HepG2 (cell line): ENCODE measurements around the gene CMPK1. TPM values are rescaled to one million over a fixed set of nuclear protein-coding genes. Genes with fewer than 3 reads are reported as not detected.

Source experiments
- GZF1 ChIP-seq: sonication (generic); formaldehyde crosslinking; IDR thresholded peaks from 2 replicates; pipeline ENCODE4 v1.5.1; 2020; ENCODE audit warnings: mild to moderate bottlenecking, missing genetic modification reagents
- MAFF ChIP-seq: IDR thresholded peaks from 2 replicates; pipeline ENCODE4 v1.6.1; 2011; ENCODE audit warnings: low read depth, low read length, improper control_type of control experiment
- MED1 ChIP-seq: sonication (generic); formaldehyde crosslinking; IDR thresholded peaks from 2 replicates; pipeline ENCODE4 v1.4.0; 2020; ENCODE audit warnings: missing genetic modification reagents
- NFIC ChIP-seq: IDR thresholded peaks from 2 replicates; pipeline ENCODE4 v1.6.1; 2012; ENCODE audit warnings: mild to moderate bottlenecking, low read length, inconsistent platforms
- NR2F1 ChIP-seq, 2 experiments: fragments of 450-650 bp in 1 of 2; formaldehyde crosslinking in 1 of 2; IDR thresholded peaks; 2 replicates each; pipeline versions ENCODE4 v1.5.0 to v1.6.1; 2016 to 2020; ENCODE audit warnings: mild to moderate bottlenecking in 1 of 2, missing compliant biosample characterization in 1 of 2, missing genetic modification reagents in 1 of 2, moderate library complexity in 1 of 2
- SYNCRIP ChIP-seq: fragments of 200-400 bp; formaldehyde crosslinking; IDR thresholded peaks from 2 replicates; pipeline ENCODE4 v1.6.1; 2018; ENCODE audit warnings: mild to moderate bottlenecking, low read depth, low read length; ENCODE audit not compliant: insufficient read depth
- TCF12 ChIP-seq, 2 experiments: fragments of 450-650 bp in 1 of 2; sonication (generic) in 1 of 2; formaldehyde crosslinking in 1 of 2; IDR thresholded peaks; 2 replicates each; pipeline versions ENCODE4 v1.6.1 to v1.8.0; 2017 to 2022; ENCODE audit warnings: antibody characterized with exemption in 1 of 2, mild to moderate bottlenecking in 1 of 2, missing genetic modification reagents in 1 of 2, moderate library complexity in 1 of 2
- ZBTB3 ChIP-seq: sonication (generic); formaldehyde crosslinking; IDR thresholded peaks from 2 replicates; pipeline ENCODE4 v1.4.0; 2020; ENCODE audit warnings: low read depth, mild to moderate bottlenecking, moderate library complexity, missing genetic modification reagents, borderline replicate concordance
- ZBTB38 ChIP-seq: sonication (generic); formaldehyde crosslinking; IDR thresholded peaks from 2 replicates; pipeline ENCODE4 v1.5.1; 2020; ENCODE audit warnings: mild to moderate bottlenecking, missing genetic modification reagents
- ZNF33A ChIP-seq: sonication (generic); formaldehyde crosslinking; IDR thresholded peaks from 2 replicates; pipeline ENCODE4 v1.5.1; 2020; ENCODE audit warnings: missing genetic modification reagents, mild to moderate bottlenecking, moderate library complexity, borderline replicate concordance
- ZNF431 ChIP-seq: sonication (generic); formaldehyde crosslinking; IDR thresholded peaks from 2 replicates; pipeline ENCODE4 v1.9.0; 2022; ENCODE audit warnings: missing genetic modification reagents, low read depth, mild to moderate bottlenecking, borderline replicate concordance
- ZNF749 ChIP-seq: sonication (generic); formaldehyde crosslinking; IDR thresholded peaks from 2 replicates; pipeline ENCODE4 v1.8.0; 2022; ENCODE audit warnings: mild to moderate bottlenecking, missing genetic modification reagents, moderate library complexity, borderline replicate concordance
- ZNF788 ChIP-seq: sonication (generic); formaldehyde crosslinking; IDR thresholded peaks from 2 replicates; pipeline ENCODE4 v1.5.0; 2020; ENCODE audit warnings: mild to moderate bottlenecking, missing genetic modification reagents, borderline replicate concordance
- polyA plus RNA-seq, 8 experiments: library from polyadenylated mRNA; depleted of rRNA in 3 of 8; stranded (reverse) in 7 of 8; unstranded in 1 of 8; fragments of >200 nt; fragmentation: Illumina TruSeq in 4 of 8; extraction: Trizol in 4 of 8; gene quantifications; 2 replicates each; pipeline versions ENCODE4 v1.2.1 to v1.2.3, GENCODE V29; 2011 to 2016; ENCODE audit warnings: low read depth in 4 of 8, missing spikeins in 1 of 8, mixed read lengths in 1 of 8; ENCODE audit not compliant: insufficient read depth in 1 of 8
- total RNA-seq, 5 experiments: library from RNA; depleted of rRNA; stranded (reverse); fragments of >200 nt; fragmentation: Illumina TruSeq; extraction: Trizol; gene quantifications; 2 replicates each; pipeline ENCODE4 v1.2.3, GENCODE V29; 2016; ENCODE audit warnings: low read depth in 1 of 5
- TF ChIP-seq, protein P1 (sequence below): sonication (generic); formaldehyde crosslinking; IDR thresholded peaks from 2 replicates; pipeline ENCODE4 v1.4.0; 2020; ENCODE audit warnings: missing genetic modification reagents, borderline replicate concordance
- TF ChIP-seq, protein P2 (sequence below): sonication (generic); formaldehyde crosslinking; IDR thresholded peaks from 2 replicates; pipeline ENCODE4 v1.8.1; 2023; ENCODE audit warnings: mild to moderate bottlenecking, missing genetic modification reagents
- TF ChIP-seq, protein P3 (sequence below): sonication (generic); formaldehyde crosslinking; IDR thresholded peaks from 2 replicates; pipeline ENCODE4 v1.4.0; 2020; ENCODE audit warnings: mild to moderate bottlenecking, missing genetic modification reagents
- TF ChIP-seq, protein P4 (sequence below): sonication (generic); formaldehyde crosslinking; conservative IDR thresholded peaks from 2 replicates; pipeline ENCODE4 v1.8.1; 2023; ENCODE audit warnings: missing genetic modification reagents

The CMPK1 gene
- total and polyA plus RNA-seq, 2 of the 13 experiments (the other 11 are each of a cell fraction or from before 2014, with no cell fraction given) = 38.3 to 92.0 TPM

DNA sequence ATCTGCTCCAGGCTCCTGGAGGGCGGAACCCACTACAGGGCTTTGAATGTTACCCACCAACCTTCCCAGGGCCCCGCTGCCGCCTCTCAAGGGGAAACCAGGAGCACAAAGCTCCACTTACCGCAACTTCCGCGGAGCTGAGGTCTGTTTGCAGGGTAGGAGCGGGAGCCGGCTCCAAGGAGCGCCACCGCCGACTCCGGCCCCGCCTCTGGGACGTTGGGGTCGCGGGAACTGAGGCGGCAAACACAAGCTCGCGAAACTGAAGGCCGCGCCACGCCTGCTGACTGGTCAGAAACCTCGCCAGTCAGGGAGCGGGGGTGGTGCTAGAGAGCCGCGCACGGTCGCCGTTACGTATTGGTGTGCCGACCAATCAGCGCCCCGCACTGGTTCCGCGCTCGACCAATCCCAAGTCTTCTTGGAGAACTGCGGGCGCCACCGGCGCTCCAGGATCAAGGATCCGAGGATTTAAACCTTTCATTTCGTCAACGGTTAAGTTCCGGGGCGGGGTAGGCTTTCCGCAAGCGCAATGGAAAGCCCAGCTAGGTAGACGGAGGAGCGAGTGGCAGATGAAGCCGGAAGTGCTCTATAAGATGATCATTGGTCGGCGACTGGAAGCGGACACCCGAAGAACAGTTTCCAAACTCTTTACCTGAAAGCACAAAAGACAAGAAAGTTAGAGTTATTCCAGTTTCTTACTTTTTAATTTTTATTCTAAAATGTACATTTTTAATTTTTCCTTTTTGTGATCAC lies 19.5 kb upstream of the CMPK1 start, which contains the start of gene STIL (continued):
- TF ChIP-seq, protein P1, sequence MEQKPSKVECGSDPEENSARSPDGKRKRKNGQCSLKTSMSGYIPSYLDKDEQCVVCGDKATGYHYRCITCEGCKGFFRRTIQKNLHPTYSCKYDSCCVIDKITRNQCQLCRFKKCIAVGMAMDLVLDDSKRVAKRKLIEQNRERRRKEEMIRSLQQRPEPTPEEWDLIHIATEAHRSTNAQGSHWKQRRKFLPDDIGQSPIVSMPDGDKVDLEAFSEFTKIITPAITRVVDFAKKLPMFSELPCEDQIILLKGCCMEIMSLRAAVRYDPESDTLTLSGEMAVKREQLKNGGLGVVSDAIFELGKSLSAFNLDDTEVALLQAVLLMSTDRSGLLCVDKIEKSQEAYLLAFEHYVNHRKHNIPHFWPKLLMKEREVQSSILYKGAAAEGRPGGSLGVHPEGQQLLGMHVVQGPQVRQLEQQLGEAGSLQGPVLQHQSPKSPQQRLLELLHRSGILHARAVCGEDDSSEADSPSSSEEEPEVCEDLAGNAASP (CRISPR knock-in tag) = no peak
- TF ChIP-seq ZBTB3 (no peak), MAFF (no peak), ZNF431 (no peak; the same call in 1 of the 2 replicates), ZBTB38 (peak; percentile 44; the same call in 1 of the 2 replicates), NFIC (0 out of 2 replicates have a peak, but pooled peaks have one; percentile 14), NR2F1 (CRISPR knock-in tag; IDR thresholded peaks at IDR 0.05) (no peak), ZNF33A (CRISPR knock-in tag) (no peak), GZF1 (CRISPR knock-in tag) (no peak), MED1 (CRISPR knock-in tag) (no peak; the same call in 1 of the 2 replicates), ZNF749 (CRISPR knock-in tag) (no peak; the same call in 1 of the 2 replicates), ZNF788 (CRISPR knock-in tag) (peak; percentile 73; the same call in 1 of the 2 replicates), TCF12 (IDR thresholded peaks at IDR 0.05) (no peak), TCF12 (CRISPR knock-in tag; IDR thresholded peaks at IDR 0.05) (no peak), SYNCRIP (no peak)
- TF ChIP-seq, protein P2, sequence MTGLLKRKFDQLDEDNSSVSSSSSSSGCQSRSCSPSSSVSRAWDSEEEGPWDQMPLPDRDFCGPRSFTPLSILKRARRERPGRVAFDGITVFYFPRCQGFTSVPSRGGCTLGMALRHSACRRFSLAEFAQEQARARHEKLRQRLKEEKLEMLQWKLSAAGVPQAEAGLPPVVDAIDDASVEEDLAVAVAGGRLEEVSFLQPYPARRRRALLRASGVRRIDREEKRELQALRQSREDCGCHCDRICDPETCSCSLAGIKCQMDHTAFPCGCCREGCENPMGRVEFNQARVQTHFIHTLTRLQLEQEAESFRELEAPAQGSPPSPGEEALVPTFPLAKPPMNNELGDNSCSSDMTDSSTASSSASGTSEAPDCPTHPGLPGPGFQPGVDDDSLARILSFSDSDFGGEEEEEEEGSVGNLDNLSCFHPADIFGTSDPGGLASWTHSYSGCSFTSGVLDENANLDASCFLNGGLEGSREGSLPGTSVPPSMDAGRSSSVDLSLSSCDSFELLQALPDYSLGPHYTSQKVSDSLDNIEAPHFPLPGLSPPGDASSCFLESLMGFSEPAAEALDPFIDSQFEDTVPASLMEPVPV = peak; percentile 95
- TF ChIP-seq, protein P3, sequence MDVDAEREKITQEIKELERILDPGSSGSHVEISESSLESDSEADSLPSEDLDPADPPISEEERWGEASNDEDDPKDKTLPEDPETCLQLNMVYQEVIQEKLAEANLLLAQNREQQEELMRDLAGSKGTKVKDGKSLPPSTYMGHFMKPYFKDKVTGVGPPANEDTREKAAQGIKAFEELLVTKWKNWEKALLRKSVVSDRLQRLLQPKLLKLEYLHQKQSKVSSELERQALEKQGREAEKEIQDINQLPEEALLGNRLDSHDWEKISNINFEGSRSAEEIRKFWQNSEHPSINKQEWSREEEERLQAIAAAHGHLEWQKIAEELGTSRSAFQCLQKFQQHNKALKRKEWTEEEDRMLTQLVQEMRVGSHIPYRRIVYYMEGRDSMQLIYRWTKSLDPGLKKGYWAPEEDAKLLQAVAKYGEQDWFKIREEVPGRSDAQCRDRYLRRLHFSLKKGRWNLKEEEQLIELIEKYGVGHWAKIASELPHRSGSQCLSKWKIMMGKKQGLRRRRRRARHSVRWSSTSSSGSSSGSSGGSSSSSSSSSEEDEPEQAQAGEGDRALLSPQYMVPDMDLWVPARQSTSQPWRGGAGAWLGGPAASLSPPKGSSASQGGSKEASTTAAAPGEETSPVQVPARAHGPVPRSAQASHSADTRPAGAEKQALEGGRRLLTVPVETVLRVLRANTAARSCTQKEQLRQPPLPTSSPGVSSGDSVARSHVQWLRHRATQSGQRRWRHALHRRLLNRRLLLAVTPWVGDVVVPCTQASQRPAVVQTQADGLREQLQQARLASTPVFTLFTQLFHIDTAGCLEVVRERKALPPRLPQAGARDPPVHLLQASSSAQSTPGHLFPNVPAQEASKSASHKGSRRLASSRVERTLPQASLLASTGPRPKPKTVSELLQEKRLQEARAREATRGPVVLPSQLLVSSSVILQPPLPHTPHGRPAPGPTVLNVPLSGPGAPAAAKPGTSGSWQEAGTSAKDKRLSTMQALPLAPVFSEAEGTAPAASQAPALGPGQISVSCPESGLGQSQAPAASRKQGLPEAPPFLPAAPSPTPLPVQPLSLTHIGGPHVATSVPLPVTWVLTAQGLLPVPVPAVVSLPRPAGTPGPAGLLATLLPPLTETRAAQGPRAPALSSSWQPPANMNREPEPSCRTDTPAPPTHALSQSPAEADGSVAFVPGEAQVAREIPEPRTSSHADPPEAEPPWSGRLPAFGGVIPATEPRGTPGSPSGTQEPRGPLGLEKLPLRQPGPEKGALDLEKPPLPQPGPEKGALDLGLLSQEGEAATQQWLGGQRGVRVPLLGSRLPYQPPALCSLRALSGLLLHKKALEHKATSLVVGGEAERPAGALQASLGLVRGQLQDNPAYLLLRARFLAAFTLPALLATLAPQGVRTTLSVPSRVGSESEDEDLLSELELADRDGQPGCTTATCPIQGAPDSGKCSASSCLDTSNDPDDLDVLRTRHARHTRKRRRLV (CRISPR knock-in tag) = peak; percentile 41; the same call in 1 of the 2 replicates
- TF ChIP-seq, protein P4, sequence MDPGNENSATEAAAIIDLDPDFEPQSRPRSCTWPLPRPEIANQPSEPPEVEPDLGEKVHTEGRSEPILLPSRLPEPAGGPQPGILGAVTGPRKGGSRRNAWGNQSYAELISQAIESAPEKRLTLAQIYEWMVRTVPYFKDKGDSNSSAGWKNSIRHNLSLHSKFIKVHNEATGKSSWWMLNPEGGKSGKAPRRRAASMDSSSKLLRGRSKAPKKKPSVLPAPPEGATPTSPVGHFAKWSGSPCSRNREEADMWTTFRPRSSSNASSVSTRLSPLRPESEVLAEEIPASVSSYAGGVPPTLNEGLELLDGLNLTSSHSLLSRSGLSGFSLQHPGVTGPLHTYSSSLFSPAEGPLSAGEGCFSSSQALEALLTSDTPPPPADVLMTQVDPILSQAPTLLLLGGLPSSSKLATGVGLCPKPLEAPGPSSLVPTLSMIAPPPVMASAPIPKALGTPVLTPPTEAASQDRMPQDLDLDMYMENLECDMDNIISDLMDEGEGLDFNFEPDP (CRISPR knock-in tag) = no peak
